BJ (cell line): ENCODE data around the gene FPGS. TPM values are rescaled to one million over a fixed set of nuclear protein-coding genes. Genes with fewer than 3 reads are reported as not detected.

Experiments used
- CTCF ChIA-PET: fragments of 350-600 bp; formaldehyde crosslinking; extraction: SDS; loops from one replicate; lab custom pipeline; 2021; ENCODE audit warnings: antibody characterized with exemption, inconsistent platforms; lab: Yijun Ruan, JAX
- POLR2A ChIA-PET: fragments of 300-600 bp; sonication (Branson Sonifier 250); formaldehyde crosslinking; extraction: SDS; loops from one replicate; lab custom pipeline; 2021; ENCODE audit warnings: antibody characterized with exemption; lab: Charles Lee
- DNase-seq: peaks from one replicate; pipeline ENCODE4 v3.0.0-alpha.2; 2011; ENCODE audit warnings: low read depth
- H3K27me3 ChIP-seq: 2 replicates; pipeline ENCODE4 v1.6.0; 2011; ENCODE audit warnings: low read length; ENCODE audit not compliant: control insufficient read depth, insufficient read depth
- H3K36me3 ChIP-seq: 2 replicates; pipeline ENCODE4 v1.5.1; 2011; ENCODE audit warnings: low read length; ENCODE audit not compliant: control insufficient read depth, insufficient read depth
- H3K4me3 ChIP-seq: 2 replicates; pipeline ENCODE4 v1.5.1; 2011; ENCODE audit warnings: low read depth, mild to moderate bottlenecking, control low read depth, low read length
- CTCF ChIP-seq: IDR thresholded peaks from 2 replicates; pipeline ENCODE4 v1.5.1; 2011; ENCODE audit warnings: low read depth, mild to moderate bottlenecking, control low read depth, inconsistent platforms, low read length, moderate library complexity; ENCODE audit not compliant: insufficient read depth
- polyA plus RNA-seq: library from polyadenylated mRNA; depleted of rRNA; stranded (reverse); fragments of >200 nt; gene quantifications from 2 replicates; pipeline ENCODE4 v1.2.3, GENCODE V29; 2011

Gene FPGS
- polyA plus RNA-seq, 1 experiment = 61.9 TPM

GRCh38 chr9:127850286-127850830, 47.7 kb downstream of the FPGS start:
- no peak for TF ChIP-seq CTCF
- POLR2A ChIA-PET = no interaction called here
- CTCF ChIA-PET = interaction anchor here (0.6 to 0.7 kb wide), 2 partner anchors 39 kb away, joined by 3 to 6 read pairs; no protein-coding TSS in a partner anchor

DNA sequence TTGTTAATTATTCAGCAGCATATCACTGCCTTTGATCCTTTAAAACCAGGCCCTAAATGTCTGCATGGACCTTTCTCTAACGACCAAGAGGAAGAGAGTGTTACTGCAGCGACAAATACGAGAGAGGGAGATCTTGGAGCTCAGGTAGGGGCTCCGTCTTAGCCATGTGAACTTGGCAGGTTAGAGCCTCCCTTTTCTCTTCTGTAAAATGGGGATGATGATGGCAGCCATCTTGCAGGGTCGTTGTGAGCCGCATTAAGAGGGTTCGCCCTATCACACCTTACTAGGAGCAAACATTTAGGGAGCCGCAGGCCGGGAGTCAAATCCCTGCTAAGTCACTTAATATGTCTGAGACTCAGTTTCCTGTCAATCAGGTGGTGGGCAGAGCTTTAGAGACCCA, 50.1 kb downstream of the FPGS start:
- no peak for TF ChIP-seq CTCF
- ChIA-PET POLR2A (interaction anchor here (0.7 kb wide), 1 partner anchor 66 kb away, joined by 3 read pairs; no protein-coding TSS in a partner anchor), CTCF (interaction anchor here (1.0 to 5.2 kb wide), 9 partner anchors 10 to 82 kb away, joined by 3 to 41 read pairs (median 3); partner anchors contain the start of gene CDK9)
- peaks cover 5% of the 10 kb centered on the region; the same call in 1 of the 2 replicates for H3K36me3 ChIP-seq
- no peaks in the 10 kb centered on the region for H3K27me3 ChIP-seq
- peak overlapping the region; percentile 44 for H3K4me3 ChIP-seq
- no peak for DNase-seq

More at GRCh38 chr9:127850286-127850830, 47.7 kb downstream of the FPGS start:
- no peak for DNase-seq
- Histone ChIP-seq H3K36me3 (peaks cover 5% of the 10 kb centered on the region; the same call in 1 of the 2 replicates), H3K4me3 (no peak overlapping the region), H3K27me3 (no peaks in the 10 kb centered on the region)

GRCh38 chr9:127853312-127854183, 50.9 kb downstream of the FPGS start:
- CTCF ChIA-PET = interaction anchor here (0.7 to 5.2 kb wide), 14 partner anchors 8 to 264 kb away, joined by 3 to 41 read pairs (median 4); partner anchors contain the start of gene CDK9
- DNase-seq = no peak
- 0 out of 2 replicates have a peak, but pooled peaks cover 5% of the 10 kb centered on the region for H3K36me3 ChIP-seq
- no peaks in the 10 kb centered on the region for H3K27me3 ChIP-seq
- H3K4me3 ChIP-seq = peak overlapping the region; percentile 44
- TF ChIP-seq CTCF = no peak
- POLR2A ChIA-PET = interaction anchor here (0.7 kb wide), 1 partner anchor 66 kb away, joined by 3 read pairs; no protein-coding TSS in a partner anchor

DNA sequence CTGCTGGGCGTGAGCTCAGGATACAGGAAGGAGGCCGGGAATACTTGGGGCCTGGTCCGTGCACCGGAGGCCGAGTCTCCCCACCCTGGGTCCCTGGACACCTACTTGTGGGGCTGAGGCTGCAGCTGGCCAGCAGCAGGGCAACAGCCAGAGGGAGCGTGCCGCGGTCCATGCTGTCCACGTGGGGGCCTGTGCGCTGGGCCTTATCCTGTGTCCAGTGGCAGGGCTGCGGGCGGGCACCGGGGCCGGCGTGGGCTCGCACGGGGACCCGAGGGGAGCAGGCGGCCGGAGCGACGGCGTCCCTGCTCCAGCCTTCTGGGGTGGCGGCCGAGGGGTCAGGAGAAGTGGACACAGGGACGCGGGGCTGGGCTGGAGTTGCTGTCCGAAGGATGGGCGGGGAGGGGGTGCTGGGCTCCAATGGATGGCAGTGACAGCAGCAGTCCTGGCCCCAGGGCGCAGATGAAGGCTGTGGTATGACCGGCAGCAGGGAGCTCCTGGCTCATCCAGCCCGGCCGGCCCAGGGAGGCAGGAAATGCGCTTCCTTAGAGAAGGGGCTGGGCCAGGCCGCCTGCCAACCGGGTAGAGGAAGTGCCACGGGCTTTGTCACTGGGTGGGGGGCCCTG, 51.6 kb downstream of the FPGS start, which contains the start of gene ENG:
Gene ENG, minus strand, starts transcription at position 475 of the 623 bp plus-strand sequence. Its CDS starts 303 bp downstream, at position 172.
- ChIA-PET CTCF (interaction anchor here (0.7 to 5.2 kb wide), 15 partner anchors 9 to 264 kb away, joined by 3 to 41 read pairs (median 4); partner anchors contain the start of genes CDK9 and TOR2A), POLR2A (no interaction called here)
- peak within 1 kb of the TSS; percentile 44 for H3K4me3 ChIP-seq
- 0 out of 2 replicates have a peak, but pooled peaks cover 3% of the 10 kb centered on the region for H3K36me3 ChIP-seq
- no peaks in the 10 kb centered on the region for H3K27me3 ChIP-seq
- TF ChIP-seq CTCF = 0 out of 2 replicates have a peak, but pooled peaks have one; percentile 18
- DNase-seq = no peak
